ENCODE data around the gene SLC13A3.
A peak's percentile ranks its signal among the peaks of the same experiment; 100 is the strongest.

Gene SLC13A3

GRCh38 chr20:46599227-46599987 is 51.9 kb downstream of the SLC13A3 start:
- H3K4me3 Mint-ChIP-seq = no peak overlapping the region
- peaks cover 53% of the 10 kb centered on the region for H3K27me3 Mint-ChIP-seq
- peaks cover 8% of the 10 kb centered on the region for H3K9me3 Mint-ChIP-seq
- peaks cover 6% of the 10 kb centered on the region for H3K4me1 Mint-ChIP-seq
- no peaks in the 10 kb centered on the region for H3K36me3 Mint-ChIP-seq
- no peak overlapping the region for H3K27ac Mint-ChIP-seq
- ATAC-seq = no peak

GRCh38 chr20:46595933-46596332 is 55.3 kb downstream of the SLC13A3 start:
- no peaks in the 10 kb centered on the region for H3K4me1 Mint-ChIP-seq
- peaks cover 47% of the 10 kb centered on the region for H3K27me3 Mint-ChIP-seq
- H3K27ac Mint-ChIP-seq = no peak overlapping the region
- H3K9me3 Mint-ChIP-seq = peaks cover 5% of the 10 kb centered on the region
- no peak overlapping the region for H3K4me3 Mint-ChIP-seq
- H3K36me3 Mint-ChIP-seq = no peaks in the 10 kb centered on the region
- no peak for ATAC-seq

DNA sequence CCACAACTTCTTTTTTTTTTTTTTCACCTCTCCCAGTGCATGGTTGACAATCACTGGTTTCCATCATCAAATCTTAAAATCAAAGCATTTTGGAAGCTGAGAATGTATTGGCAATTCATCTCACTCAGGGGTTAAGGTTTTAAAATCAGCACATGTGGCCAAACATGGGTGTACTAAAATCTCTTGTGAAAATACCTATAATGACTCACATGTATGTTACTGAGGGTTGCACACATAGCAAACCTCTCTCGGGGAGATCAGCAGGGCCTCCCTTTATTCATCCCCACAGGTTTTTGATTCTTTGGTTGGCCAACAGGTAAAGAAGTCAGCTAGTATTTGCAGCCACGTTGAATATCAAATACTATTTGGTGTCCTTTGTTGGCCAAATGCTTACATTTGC is 56.5 kb downstream of the SLC13A3 start:
- Mint-ChIP-seq H3K27me3 (peaks cover 35% of the 10 kb centered on the region), H3K4me1 (no peaks in the 10 kb centered on the region), H3K36me3 (no peaks in the 10 kb centered on the region), H3K9me3 (no peaks in the 10 kb centered on the region), H3K4me3 (no peak overlapping the region), H3K27ac (no peak overlapping the region)
- ATAC-seq = no peak

GRCh38 chr20:46592580-46593362 is 58.5 kb downstream of the SLC13A3 start:
- no peaks in the 10 kb centered on the region for H3K36me3 Mint-ChIP-seq
- peaks cover 21% of the 10 kb centered on the region for H3K27me3 Mint-ChIP-seq
- ATAC-seq = no peak
- H3K27ac Mint-ChIP-seq = no peak overlapping the region
- H3K9me3 Mint-ChIP-seq = no peaks in the 10 kb centered on the region
- H3K4me1 Mint-ChIP-seq = no peaks in the 10 kb centered on the region
- H3K4me3 Mint-ChIP-seq = no peak overlapping the region

GRCh38 chr20:46590443-46590842 is 60.8 kb downstream of the SLC13A3 start:
- Mint-ChIP-seq H3K27me3 (peaks cover 13% of the 10 kb centered on the region), H3K27ac (no peak overlapping the region), H3K4me3 (no peak overlapping the region), H3K36me3 (no peaks in the 10 kb centered on the region), H3K4me1 (no peaks in the 10 kb centered on the region), H3K9me3 (no peaks in the 10 kb centered on the region)
- no peak for ATAC-seq

GRCh38 chr20:46588532-46589511 is 62.4 kb downstream of the SLC13A3 start:
- Mint-ChIP-seq H3K27me3 (no peaks in the 10 kb centered on the region), H3K4me3 (no peak overlapping the region)

GRCh38 chr20:46587986-46588385 is 63.3 kb downstream of the SLC13A3 start:
- H3K4me1 Mint-ChIP-seq = no peaks in the 10 kb centered on the region
- H3K27ac Mint-ChIP-seq = no peak overlapping the region
- H3K4me3 Mint-ChIP-seq = no peak overlapping the region
- H3K36me3 Mint-ChIP-seq = no peaks in the 10 kb centered on the region
- H3K27me3 Mint-ChIP-seq = no peaks in the 10 kb centered on the region
- no peaks in the 10 kb centered on the region for H3K9me3 Mint-ChIP-seq
- ATAC-seq = no peak

More at GRCh38 chr20:46588532-46589511, 62.4 kb downstream of the SLC13A3 start:
- no peaks in the 10 kb centered on the region for H3K36me3 Mint-ChIP-seq
- no peaks in the 10 kb centered on the region for H3K9me3 Mint-ChIP-seq
- H3K27ac Mint-ChIP-seq = no peak overlapping the region
- peak; percentile 16 for ATAC-seq
- H3K4me1 Mint-ChIP-seq = no peaks in the 10 kb centered on the region

- Mint-ChIP-seq H3K36me3 (no peaks in the 10 kb centered on the region), H3K9me3 (no peaks in the 10 kb centered on the region), H3K4me1 (no peaks in the 10 kb centered on the region), H3K4me3 (no peak overlapping the region), H3K27ac (no peak overlapping the region), H3K27me3 (peaks cover 3% of the 10 kb centered on the region)
- no peak for ATAC-seq
These were observed 64.5 kb downstream of the SLC13A3 start for GRCh38 chr20:46586724-46587123.

GRCh38 chr20:46584508-46584907 is 66.8 kb downstream of the SLC13A3 start:
- Mint-ChIP-seq H3K27ac (no peak overlapping the region), H3K9me3 (no peaks in the 10 kb centered on the region), H3K36me3 (no peaks in the 10 kb centered on the region), H3K27me3 (peaks cover 17% of the 10 kb centered on the region), H3K4me3 (no peak overlapping the region), H3K4me1 (no peaks in the 10 kb centered on the region)
- ATAC-seq = no peak

DNA sequence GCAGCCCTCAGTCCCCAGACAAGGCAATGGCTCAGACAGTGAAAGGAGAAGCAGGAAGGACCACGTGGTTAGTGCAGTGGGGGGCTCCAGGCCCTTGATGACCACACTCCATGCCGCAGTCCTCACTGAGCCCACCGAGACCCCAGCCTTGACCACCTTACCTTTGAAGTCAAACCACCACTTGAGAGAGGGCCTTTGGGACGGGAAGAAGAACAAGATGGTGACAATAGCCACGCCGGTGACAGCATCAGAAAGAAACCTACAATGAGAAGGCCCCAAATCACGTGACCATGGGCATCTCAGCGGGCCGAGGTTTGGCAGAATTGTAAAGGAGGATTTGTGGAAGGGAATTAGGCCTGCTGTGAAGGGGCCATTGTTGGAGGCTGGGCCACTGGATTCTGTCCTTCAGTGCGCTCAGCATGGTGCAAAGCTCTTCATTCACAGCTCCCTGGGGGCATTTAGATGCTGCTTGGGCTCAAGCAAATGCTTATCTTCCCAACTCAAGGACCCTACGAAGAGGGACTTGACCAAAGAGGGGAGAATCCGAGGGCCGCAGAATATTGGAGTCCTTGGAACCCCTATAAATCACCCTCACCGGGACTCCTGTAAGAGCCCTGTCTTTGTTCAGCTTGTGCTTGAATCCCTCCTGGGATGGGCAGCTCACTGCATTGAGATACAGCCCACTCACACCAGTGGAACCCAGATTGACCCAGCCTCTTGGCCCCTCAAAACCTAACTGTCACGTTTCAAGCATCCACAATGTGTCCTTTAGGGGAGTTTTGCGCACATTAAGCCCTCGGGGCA is 67.6 kb downstream of the SLC13A3 start:
- no peak overlapping the region for H3K4me3 Mint-ChIP-seq
- H3K27ac Mint-ChIP-seq = no peak overlapping the region
- no peaks in the 10 kb centered on the region for H3K9me3 Mint-ChIP-seq
- peaks cover 26% of the 10 kb centered on the region for H3K27me3 Mint-ChIP-seq
- no peaks in the 10 kb centered on the region for H3K4me1 Mint-ChIP-seq
- H3K36me3 Mint-ChIP-seq = no peaks in the 10 kb centered on the region
- ATAC-seq = no peak

DNA sequence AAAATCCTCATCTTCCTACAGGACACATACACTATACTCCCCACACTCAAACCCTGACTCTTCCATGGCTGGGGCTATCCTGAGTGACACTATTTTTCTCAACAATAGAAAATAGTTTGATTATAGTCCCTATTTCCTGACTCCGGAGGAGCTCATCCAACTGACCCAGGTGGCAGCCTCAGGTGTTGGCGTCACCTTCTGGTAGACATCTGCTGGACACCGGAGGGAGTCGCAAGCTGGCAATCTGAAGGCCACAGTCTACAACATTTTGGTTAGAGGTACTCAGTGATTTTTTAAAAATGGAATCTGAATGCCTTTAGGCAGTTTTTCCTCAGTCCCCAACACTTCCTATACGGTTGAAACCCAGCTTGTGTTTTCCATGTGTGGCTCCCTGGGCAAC is 68.6 kb downstream of the SLC13A3 start:
- Mint-ChIP-seq H3K4me3 (no peak overlapping the region), H3K4me1 (no peaks in the 10 kb centered on the region), H3K36me3 (no peaks in the 10 kb centered on the region), H3K9me3 (no peaks in the 10 kb centered on the region), H3K27ac (no peak overlapping the region), H3K27me3 (peaks cover 31% of the 10 kb centered on the region)
- ATAC-seq = no peak

- Mint-ChIP-seq H3K4me3 (no peak overlapping the region), H3K27me3 (peaks cover 31% of the 10 kb centered on the region), H3K36me3 (no peaks in the 10 kb centered on the region), H3K9me3 (no peaks in the 10 kb centered on the region), H3K27ac (no peak overlapping the region), H3K4me1 (no peaks in the 10 kb centered on the region)
- no peak for ATAC-seq
These were observed 69.9 kb downstream of the SLC13A3 start for GRCh38 chr20:46581391-46581790.

DNA sequence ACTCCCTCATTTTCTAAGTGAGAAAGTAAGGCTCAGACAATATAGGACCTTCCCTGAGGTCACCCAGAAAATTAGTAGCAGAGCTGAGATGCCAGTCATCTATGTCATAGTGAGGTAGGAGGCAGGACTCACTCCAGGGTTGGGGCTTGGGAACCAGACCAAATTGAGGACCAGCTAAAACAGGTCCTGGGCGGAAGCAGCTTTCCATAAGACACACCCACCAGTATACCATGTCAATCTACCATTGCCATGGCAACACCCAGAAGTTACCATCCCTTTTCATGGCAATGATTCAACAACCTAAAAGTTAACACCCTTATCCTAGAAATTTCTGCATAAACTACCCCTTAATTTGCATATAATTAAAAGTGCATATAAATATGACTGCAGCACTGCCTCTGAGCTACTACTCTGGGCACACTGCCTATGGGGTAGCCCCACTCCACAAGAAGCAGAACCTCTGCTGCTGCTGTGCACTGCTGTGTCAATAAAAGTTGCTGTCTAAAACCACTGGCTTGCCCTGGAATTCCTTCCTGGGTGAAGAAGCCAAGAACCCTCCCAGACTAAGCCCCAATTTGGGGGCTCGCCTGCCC is 70.5 kb downstream of the SLC13A3 start:
- no peak overlapping the region for H3K27ac Mint-ChIP-seq
- H3K27me3 Mint-ChIP-seq = peaks cover 35% of the 10 kb centered on the region
- H3K36me3 Mint-ChIP-seq = no peaks in the 10 kb centered on the region
- H3K4me1 Mint-ChIP-seq = peaks cover 6% of the 10 kb centered on the region
- H3K4me3 Mint-ChIP-seq = no peak overlapping the region
- H3K9me3 Mint-ChIP-seq = no peaks in the 10 kb centered on the region
- ATAC-seq = no peak

DNA sequence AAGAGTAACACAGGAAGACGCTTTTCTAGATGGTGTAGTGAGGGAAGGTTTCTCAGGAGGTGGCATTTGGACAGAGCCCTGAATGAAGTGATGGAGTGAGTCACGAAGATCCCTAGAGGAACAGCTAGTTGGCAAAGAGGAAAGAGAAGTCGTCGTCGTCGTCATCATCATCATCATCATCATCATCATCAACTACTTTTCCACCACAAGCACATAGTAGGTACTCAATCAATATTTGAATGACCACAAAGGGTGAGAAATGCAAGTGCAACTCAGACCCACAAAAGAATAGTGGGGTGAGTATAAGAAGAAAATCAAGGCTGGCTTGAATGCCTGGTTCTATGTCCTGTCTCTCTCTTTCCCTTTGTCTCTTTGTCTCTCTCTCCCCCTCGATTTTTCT is 72.5 kb downstream of the SLC13A3 start:
- peaks cover 9% of the 10 kb centered on the region for H3K4me1 Mint-ChIP-seq
- ATAC-seq = no peak
- H3K27ac Mint-ChIP-seq = no peak overlapping the region
- H3K36me3 Mint-ChIP-seq = no peaks in the 10 kb centered on the region
- H3K4me3 Mint-ChIP-seq = no peak overlapping the region
- H3K9me3 Mint-ChIP-seq = no peaks in the 10 kb centered on the region
- peaks cover 48% of the 10 kb centered on the region for H3K27me3 Mint-ChIP-seq

Measured in stimulated activated memory B cell treated with anti-CD40 and anti-IgM and Interleukin-4, amounts not matched to agents 10 μg/mL and 1 μg/mL and 100 μg/mL, for 72 hours (primary cell).